Measurements from ENCODE around the gene PRIMA1. TPM values are rescaled to one million over a fixed set of nuclear protein-coding genes. Genes with fewer than 3 reads are reported as not detected.

The PRIMA1 gene
- total and polyA plus RNA-seq, 4 donors = 0.22 to 0.78 (median 0.53) TPM

GRCh38 chr14:93732524-93732923 lies 55.8 kb downstream of the PRIMA1 start:
- H3K27ac ChIP-seq (ENCODE audit: low read depth in 1 of 2, low read length in 1 of 2) = no peak overlapping the region
- no peak for DNase-seq
- H3K36me3 ChIP-seq (ENCODE audit: control insufficient read depth in 4 of 4, insufficient read depth in 4 of 4, low read length in 4 of 4) = no peaks in the 10 kb centered on the region
- WGBS, 2 donors = 80 to 87% methylated on average over 10 of the region's 10 CpGs
- H3K9ac ChIP-seq (ENCODE audit: insufficient read depth in 1 of 2, low read length in 2 of 2) = no peak overlapping the region
- no peak overlapping the region for H3K4me3 ChIP-seq
- ATAC-seq (ENCODE audit: insufficient read depth, low FRiP score) = no peak
- TF ChIP-seq, protein P1, sequence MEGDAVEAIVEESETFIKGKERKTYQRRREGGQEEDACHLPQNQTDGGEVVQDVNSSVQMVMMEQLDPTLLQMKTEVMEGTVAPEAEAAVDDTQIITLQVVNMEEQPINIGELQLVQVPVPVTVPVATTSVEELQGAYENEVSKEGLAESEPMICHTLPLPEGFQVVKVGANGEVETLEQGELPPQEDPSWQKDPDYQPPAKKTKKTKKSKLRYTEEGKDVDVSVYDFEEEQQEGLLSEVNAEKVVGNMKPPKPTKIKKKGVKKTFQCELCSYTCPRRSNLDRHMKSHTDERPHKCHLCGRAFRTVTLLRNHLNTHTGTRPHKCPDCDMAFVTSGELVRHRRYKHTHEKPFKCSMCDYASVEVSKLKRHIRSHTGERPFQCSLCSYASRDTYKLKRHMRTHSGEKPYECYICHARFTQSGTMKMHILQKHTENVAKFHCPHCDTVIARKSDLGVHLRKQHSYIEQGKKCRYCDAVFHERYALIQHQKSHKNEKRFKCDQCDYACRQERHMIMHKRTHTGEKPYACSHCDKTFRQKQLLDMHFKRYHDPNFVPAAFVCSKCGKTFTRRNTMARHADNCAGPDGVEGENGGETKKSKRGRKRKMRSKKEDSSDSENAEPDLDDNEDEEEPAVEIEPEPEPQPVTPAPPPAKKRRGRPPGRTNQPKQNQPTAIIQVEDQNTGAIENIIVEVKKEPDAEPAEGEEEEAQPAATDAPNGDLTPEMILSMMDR (IDR thresholded peaks at IDR 0.05; ENCODE audit: control extremely low read depth, extremely low read depth) = no peak
- no peaks in the 10 kb centered on the region for H3K9me3 ChIP-seq (ENCODE audit: control insufficient read depth in 4 of 4, insufficient read depth in 3 of 4, low read length in 3 of 4)
- no peaks in the 10 kb centered on the region for H3K27me3 ChIP-seq (ENCODE audit: control insufficient read depth in 3 of 3, insufficient read depth in 3 of 3, low read length in 2 of 3)
- H3K4me1 ChIP-seq (ENCODE audit: control insufficient read depth in 5 of 5, insufficient read depth in 5 of 5, low read length in 5 of 5) = no peaks in the 10 kb centered on the region

GRCh38 chr14:93731753-93732152 lies 56.5 kb downstream of the PRIMA1 start:
- WGBS, 2 donors = 25 to 32% methylated on average over 7 of the region's 7 CpGs
- no peak for DNase-seq
- H3K9me3 ChIP-seq (ENCODE audit: control insufficient read depth in 4 of 4, insufficient read depth in 3 of 4, low read length in 3 of 4) = no peaks in the 10 kb centered on the region
- peak; percentile 38 for ATAC-seq (ENCODE audit: insufficient read depth, low FRiP score)
- H3K36me3 ChIP-seq (ENCODE audit: control insufficient read depth in 4 of 4, insufficient read depth in 4 of 4, low read length in 4 of 4) = no peaks in the 10 kb centered on the region
- no peaks in the 10 kb centered on the region for H3K27me3 ChIP-seq (ENCODE audit: control insufficient read depth in 3 of 3, insufficient read depth in 3 of 3, low read length in 2 of 3)
- H3K27ac ChIP-seq (ENCODE audit: low read depth in 1 of 2, low read length in 1 of 2) = no peak overlapping the region
- H3K4me1 ChIP-seq (ENCODE audit: control insufficient read depth in 5 of 5, insufficient read depth in 5 of 5, low read length in 5 of 5) = no peaks in the 10 kb centered on the region
- H3K9ac ChIP-seq (ENCODE audit: insufficient read depth in 1 of 2, low read length in 2 of 2) = no peak overlapping the region
- no peak overlapping the region for H3K4me3 ChIP-seq
- TF ChIP-seq, protein P1 (IDR thresholded peaks at IDR 0.05; ENCODE audit: control extremely low read depth, extremely low read depth) = no peak

DNA sequence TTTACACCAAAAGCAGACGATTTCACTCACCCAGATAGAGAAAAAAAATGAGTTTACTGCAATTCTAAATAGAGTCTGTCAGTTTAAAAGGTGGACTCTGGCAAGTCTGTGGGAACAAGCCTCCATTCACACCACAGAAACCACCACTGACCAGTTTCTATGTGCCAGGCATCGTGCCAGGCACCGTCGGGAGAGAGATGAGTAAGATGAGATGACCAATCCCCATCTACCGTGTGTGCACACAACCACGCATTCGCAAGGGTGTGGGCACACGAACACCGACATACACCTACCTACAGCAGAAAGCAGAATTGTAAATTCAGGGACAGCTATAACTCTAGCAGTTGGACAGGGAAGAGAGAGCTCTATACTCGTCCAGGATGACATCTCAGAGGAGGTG lies 58.3 kb downstream of the PRIMA1 start:
- 81 to 90% methylated on average over 10 of the region's 10 CpGs for WGBS, 2 donors
- Histone ChIP-seq H3K4me3 (no peak overlapping the region), H3K36me3 (ENCODE audit: control insufficient read depth in 4 of 4, insufficient read depth in 4 of 4, low read length in 4 of 4) (no peaks in the 10 kb centered on the region), H3K27ac (ENCODE audit: low read depth in 1 of 2, low read length in 1 of 2) (no peak overlapping the region), H3K27me3 (ENCODE audit: control insufficient read depth in 3 of 3, insufficient read depth in 3 of 3, low read length in 2 of 3) (no peaks in the 10 kb centered on the region), H3K9me3 (ENCODE audit: control insufficient read depth in 4 of 4, insufficient read depth in 3 of 4, low read length in 3 of 4) (peaks cover 0 to 3% (median 0%) of the 10 kb centered on the region in 4 donors), H3K4me1 (ENCODE audit: control insufficient read depth in 5 of 5, insufficient read depth in 5 of 5, low read length in 5 of 5) (no peaks in the 10 kb centered on the region), H3K9ac (ENCODE audit: insufficient read depth in 1 of 2, low read length in 2 of 2) (no peak overlapping the region)
- TF ChIP-seq, protein P1 (IDR thresholded peaks at IDR 0.05; ENCODE audit: control extremely low read depth, extremely low read depth) = no peak
- DNase-seq = no peak
- no peak for ATAC-seq (ENCODE audit: insufficient read depth, low FRiP score)

GRCh38 chr14:93728651-93729016 lies 59.7 kb downstream of the PRIMA1 start:
- Histone ChIP-seq H3K4me1 (ENCODE audit: control insufficient read depth in 5 of 5, insufficient read depth in 5 of 5, low read length in 5 of 5) (no peaks in the 10 kb centered on the region), H3K4me3 (no peak overlapping the region), H3K36me3 (ENCODE audit: control insufficient read depth in 4 of 4, insufficient read depth in 4 of 4, low read length in 4 of 4) (no peaks in the 10 kb centered on the region), H3K9ac (ENCODE audit: insufficient read depth in 1 of 2, low read length in 2 of 2) (no peak overlapping the region), H3K27me3 (ENCODE audit: control insufficient read depth in 3 of 3, insufficient read depth in 3 of 3, low read length in 2 of 3) (no peaks in the 10 kb centered on the region), H3K27ac (ENCODE audit: low read depth in 1 of 2, low read length in 1 of 2) (no peak overlapping the region), H3K9me3 (ENCODE audit: control insufficient read depth in 4 of 4, insufficient read depth in 3 of 4, low read length in 3 of 4) (peaks cover 0 to 3% (median 0%) of the 10 kb centered on the region in 4 donors)
- no peak for ATAC-seq (ENCODE audit: insufficient read depth, low FRiP score)
- 91 to 93% methylated on average over 8 of the region's 8 CpGs for WGBS, 2 donors
- TF ChIP-seq, protein P1 (IDR thresholded peaks at IDR 0.05; ENCODE audit: control extremely low read depth, extremely low read depth) = no peak
- DNase-seq = no peak

Measured in lung (tissue), 12 donors.